Gastroesophageal sphincter (tissue), 3 donors: ENCODE data around the gene MAML2.

Experiments
- EP300 ChIP-seq: sonication (generic); formaldehyde crosslinking; IDR thresholded peaks from one replicate; pipeline ENCODE4 v1.6.1; 2017; ENCODE audit warnings: antibody characterized with exemption, mild to moderate bottlenecking
- POLR2A ChIP-seq, 2 donors: fragments of 450-650 bp; IDR thresholded peaks; one replicate each; pipeline ENCODE4 v1.6.1; 2017; ENCODE audit warnings: antibody characterized with exemption in 2 of 2, mild to moderate bottlenecking in 2 of 2, moderate library complexity in 1 of 2
- TF ChIP-seq, protein P1 (sequence below), 4 experiments: fragments of 200-600 bp in 2 of 4; fragments of 450-650 bp in 2 of 4; sonication (generic) in 1 of 4; IDR thresholded peaks; one replicate each; pipeline ENCODE4 v1.5.1; 2017 to 2019; ENCODE audit warnings: antibody characterized with exemption in 4 of 4, mild to moderate bottlenecking in 2 of 4, moderate library complexity in 2 of 4

- TF ChIP-seq, protein P1, sequence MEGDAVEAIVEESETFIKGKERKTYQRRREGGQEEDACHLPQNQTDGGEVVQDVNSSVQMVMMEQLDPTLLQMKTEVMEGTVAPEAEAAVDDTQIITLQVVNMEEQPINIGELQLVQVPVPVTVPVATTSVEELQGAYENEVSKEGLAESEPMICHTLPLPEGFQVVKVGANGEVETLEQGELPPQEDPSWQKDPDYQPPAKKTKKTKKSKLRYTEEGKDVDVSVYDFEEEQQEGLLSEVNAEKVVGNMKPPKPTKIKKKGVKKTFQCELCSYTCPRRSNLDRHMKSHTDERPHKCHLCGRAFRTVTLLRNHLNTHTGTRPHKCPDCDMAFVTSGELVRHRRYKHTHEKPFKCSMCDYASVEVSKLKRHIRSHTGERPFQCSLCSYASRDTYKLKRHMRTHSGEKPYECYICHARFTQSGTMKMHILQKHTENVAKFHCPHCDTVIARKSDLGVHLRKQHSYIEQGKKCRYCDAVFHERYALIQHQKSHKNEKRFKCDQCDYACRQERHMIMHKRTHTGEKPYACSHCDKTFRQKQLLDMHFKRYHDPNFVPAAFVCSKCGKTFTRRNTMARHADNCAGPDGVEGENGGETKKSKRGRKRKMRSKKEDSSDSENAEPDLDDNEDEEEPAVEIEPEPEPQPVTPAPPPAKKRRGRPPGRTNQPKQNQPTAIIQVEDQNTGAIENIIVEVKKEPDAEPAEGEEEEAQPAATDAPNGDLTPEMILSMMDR (IDR thresholded peaks at IDR 0.05): no peak
- TF ChIP-seq EP300: no peak
- no peak for TF ChIP-seq POLR2A (IDR thresholded peaks at IDR 0.05)
Measured at GRCh38 chr11:95937358-95937757, 405.6 kb downstream of the MAML2 start.
